Nucleus accumbens (tissue), 56 donors: Measurements from ENCODE around the gene ZNF319.
A peak's percentile ranks its signal among the peaks of the same experiment; 100 is the strongest.
"Not testable (repeated sequence)": the region's sequence is repeated elsewhere in the genome, so short reads cannot be mapped to it uniquely, and the experiment has no call there.

ENCODE experiments used
- DNase-seq, 56 donors: peaks; one replicate each; lab custom pipeline; 2025; lab: John Stamatoyannopoulos, UW

The ZNF319 gene

GRCh38 chr16:57984443-57985203 lies 15.8 kb downstream of the ZNF319 start:
- peak in 29 of 56 donors; percentile 13 to 83 (median 38) for DNase-seq

DNA sequence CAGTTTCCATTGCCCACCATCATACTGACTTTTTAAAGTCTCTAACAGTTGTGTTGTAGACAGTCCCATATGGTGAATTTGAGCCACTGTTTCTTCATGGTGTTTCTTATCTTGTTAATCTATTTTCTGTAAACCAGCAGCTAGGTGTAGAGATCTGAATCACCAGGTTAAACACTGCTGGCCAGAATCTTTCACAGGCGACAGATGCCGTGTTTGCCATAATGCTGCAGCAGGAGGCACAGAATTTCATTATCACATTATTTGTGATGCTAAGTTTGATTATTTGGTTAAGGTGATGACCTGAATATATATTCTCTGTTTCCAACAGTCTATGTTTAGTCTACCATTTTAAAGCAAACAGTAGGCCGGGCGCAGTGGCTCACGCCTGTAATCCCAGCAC lies 18.1 kb downstream of the ZNF319 start:
- no peak for DNase-seq

- DNase-seq = no peak
Observed at GRCh38 chr16:57981636-57982035, 18.8 kb downstream of the ZNF319 start.

DNA sequence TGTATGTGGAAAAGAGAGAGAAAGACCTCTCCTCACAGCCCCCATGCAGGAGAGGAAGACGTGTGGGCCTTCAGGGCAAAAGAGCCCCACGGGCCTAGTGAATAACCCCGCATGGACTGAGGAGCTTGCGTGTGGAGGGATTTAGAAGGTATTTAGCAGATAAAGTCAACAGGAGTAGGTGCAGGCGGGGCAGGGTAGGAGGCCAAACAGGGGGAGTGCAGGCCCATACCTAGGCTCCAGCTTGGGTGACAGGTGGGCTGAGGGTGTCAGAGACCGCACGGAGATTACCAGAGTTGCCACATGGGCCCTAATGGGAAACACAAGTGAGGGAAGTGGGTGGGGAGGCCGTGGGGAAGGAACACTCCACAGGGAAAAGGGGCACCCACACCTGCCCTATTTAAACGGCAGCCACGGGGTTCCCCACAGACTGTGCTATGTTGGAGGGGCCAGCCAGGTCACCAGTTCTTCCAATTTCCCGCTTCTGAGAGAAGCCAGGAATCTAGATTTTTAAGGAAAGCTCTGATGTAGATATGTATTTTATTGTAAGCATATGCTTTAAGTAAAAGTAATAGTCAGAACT lies 21.4 kb downstream of the ZNF319 start:
- DNase-seq = no peak

DNA sequence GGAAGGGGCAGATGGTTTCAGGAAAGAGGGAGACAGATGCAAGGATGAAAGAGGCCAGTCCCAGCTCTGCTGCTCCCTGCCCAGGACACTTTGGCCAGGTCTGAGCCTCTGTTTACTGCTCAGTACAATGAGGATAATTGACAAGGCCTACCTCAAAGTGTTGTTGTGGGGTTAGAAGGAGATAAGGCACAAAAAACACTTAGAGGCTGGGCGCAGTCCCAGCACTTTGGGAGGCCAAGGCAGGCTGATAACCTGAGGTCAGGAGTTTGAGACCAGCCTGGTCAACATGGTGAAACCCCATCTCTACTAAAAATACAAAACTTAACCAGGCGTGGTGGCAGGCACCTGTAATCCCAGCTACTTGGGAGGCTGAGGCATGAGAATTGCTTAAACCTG lies 22.4 kb downstream of the ZNF319 start:
- DNase-seq = not testable (repeated sequence)

DNA sequence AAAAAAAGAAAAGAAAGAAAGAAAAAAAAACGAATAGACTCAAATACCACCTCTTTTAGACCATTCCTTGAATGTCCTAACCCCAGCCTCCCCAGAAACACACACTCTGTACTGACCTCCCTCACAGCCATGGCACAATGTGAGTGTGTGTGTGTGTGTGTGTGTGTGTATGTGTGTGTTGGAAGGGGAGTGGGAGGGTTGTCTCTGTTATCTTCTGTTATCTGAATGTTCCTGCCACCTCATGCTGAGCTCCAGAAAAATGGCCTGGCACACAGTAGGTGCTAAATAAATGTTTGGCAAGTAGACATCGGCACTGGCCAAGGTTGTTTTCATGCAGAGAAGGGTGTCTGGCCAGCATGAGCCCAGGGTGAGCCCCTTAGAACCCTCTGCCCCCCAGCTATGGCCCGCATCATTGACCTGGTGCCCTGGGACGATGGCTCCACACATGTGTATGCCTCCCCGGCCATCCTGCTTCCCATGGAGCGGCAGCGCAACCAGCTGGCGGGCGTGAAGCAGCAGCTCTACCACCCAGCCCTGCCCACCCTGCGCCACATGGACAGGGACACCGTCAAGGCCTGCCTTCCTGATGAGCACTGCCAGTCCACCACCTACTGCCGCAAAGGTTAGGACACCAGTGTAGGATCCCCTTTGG lies 22.9 kb downstream of the ZNF319 start:
- no peak for DNase-seq

DNA sequence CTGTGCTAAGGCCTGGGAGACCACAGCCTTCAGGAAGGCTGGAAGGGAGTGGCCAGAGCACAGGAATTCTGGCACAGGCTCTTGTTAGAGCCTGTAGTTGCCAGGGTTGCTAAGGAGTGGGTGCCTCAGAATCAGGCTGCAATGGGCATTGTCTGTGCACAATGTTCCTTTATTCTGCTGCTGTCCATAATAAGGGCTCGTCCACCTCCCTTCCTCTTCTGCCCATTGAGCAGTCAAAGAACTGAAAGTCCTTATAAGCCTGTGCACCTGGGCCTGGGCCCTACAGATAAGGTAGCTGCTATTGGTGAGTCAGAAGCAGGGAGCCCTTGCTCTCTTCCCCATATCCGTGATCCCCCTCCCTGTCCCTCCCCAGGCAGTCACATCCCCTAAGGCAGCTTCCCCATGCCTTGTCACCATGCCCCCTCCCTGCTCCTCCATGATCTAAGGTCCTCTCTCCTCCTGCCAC lies 24.1 kb downstream of the ZNF319 start:
- DNase-seq = peak in 41 of 56 donors; percentile 6 to 74 (median 54)

- no peak for DNase-seq
Observed at GRCh38 chr16:57972306-57972705, 28.2 kb downstream of the ZNF319 start.

DNA sequence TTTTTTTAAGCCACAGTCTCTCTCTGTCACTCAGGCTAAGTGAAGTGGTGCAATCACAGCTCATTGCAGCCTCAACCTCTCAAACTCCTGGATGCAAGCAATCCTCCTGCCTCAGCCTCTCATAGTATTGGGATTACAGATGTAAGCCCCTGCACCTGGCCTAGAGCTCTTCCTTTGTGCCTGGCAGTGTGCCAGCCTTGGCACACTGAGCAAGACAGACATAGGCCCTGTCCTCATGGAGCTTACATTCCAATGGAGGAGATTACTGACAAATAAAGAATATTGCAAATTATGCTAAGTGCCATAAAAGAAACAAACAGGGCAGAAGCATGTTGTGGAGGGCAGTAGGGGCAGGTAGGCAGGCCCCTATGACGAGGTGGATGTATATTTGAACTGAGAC lies 28.6 kb downstream of the ZNF319 start:
- DNase-seq = no peak

- no peak for DNase-seq
Observed at GRCh38 chr16:57970970-57971369, 29.5 kb downstream of the ZNF319 start, which contains the start of gene CNGB1. TSS of gene CNGB1 (minus strand) at chr16:57971128. CDS start at chr16:57967286, 3,842 bp downstream.

GRCh38 chr16:57970319-57970718 lies 30.2 kb downstream of the ZNF319 start:
- DNase-seq = no peak

- DNase-seq = no peak
Observed at GRCh38 chr16:57969451-57970123, 30.9 kb downstream of the ZNF319 start.

- DNase-seq = no peak
Observed at GRCh38 chr16:57967916-57968315, 32.6 kb downstream of the ZNF319 start.

- DNase-seq = no peak
Observed at GRCh38 chr16:57966986-57967385, 33.5 kb downstream of the ZNF319 start.

GRCh38 chr16:57966204-57966771 lies 34.2 kb downstream of the ZNF319 start:
- DNase-seq = no peak

DNA sequence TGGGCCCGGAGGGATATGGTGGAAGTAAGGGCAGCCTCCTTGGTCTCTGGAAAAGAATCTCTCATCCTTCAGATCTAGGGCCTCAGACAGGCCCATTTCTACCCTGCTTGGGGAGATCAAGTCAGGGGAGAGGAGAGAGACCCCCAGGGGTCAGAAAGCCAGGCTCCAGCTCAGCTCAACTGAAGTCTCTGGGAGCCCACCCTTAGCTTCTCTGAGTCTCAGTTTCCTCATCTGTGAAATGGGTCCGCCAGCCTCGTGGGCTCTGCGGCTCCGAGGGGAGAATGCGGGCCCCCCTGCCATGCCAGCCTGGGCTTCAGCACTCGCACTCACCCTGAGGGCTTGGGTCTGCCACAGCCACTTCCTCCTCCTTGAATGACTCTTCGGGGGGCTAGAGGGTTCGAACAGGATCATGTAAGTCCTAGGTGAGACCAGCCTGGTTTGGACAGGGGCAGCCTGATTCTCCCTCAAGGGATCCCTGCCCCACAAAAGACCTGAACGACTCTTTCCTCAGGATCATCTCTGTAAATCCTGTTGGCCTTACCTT lies 36.2 kb downstream of the ZNF319 start:
- DNase-seq = no peak

- no peak for DNase-seq
Observed at GRCh38 chr16:57962756-57963155, 37.7 kb downstream of the ZNF319 start.

- DNase-seq = no peak
Observed at GRCh38 chr16:57962046-57962445, 38.4 kb downstream of the ZNF319 start.

DNA sequence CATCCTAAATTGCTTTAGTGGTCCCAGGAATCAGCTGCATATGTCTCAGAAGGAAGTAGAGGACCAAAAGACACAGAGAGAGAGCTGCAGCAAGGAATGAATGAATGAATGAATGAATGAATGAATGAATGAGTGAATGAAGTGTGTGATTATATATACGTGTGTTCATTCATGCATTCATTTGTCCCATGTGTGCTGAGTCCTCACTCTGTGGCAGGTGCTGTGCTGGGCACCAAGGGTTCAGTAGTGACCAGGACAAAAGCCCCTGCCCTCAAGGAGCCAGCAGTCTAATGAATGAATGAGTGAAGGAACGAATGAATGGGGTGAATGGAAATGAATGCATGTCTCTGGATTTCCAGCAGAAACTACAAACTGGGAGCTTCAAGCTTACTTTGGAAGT lies 38.9 kb downstream of the ZNF319 start:
- no peak for DNase-seq

DNA sequence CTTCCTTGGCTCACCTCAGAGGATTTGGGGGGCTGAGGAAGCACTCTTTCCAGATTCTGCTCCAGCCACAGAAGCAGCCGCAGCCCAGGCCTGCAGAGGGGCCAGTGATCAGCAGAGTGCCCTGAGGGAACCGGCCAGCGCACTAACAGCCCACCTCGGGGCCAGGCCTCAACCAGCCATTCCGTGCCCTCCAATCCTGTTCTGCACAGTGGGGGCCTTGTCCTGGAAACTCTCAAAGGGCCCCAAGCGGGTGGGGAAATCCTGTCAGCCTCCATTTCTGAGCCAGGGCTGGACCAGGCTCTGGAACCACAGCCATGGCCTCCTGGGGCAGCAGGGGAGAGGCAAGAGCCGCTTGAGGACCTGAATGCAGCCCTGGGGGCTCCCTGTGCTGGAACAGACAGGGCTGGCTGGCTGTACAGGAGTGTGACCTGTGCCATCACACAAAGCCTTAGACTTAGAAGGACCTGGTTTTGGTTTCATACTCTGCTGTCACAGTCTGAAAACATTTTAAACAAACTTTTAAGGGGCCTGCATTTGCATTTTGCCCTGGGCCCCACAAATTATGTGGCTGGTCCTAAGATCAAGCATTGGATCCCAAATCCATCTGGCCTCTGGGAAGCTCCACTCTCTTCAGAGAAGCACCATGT lies 39.5 kb downstream of the ZNF319 start:
- DNase-seq = no peak
